GM18868 (cell line): ENCODE data around the gene GFRAL.

ENCODE experiments used
- ATAC-seq: cut with Tn5 transposase; IDR thresholded peaks from one replicate; pipeline ENCODE4 v1.9.1; 2021; ENCODE audit warnings: mild to moderate bottlenecking, moderate library complexity; ENCODE audit not compliant: unreplicated experiment

Gene GFRAL

DNA sequence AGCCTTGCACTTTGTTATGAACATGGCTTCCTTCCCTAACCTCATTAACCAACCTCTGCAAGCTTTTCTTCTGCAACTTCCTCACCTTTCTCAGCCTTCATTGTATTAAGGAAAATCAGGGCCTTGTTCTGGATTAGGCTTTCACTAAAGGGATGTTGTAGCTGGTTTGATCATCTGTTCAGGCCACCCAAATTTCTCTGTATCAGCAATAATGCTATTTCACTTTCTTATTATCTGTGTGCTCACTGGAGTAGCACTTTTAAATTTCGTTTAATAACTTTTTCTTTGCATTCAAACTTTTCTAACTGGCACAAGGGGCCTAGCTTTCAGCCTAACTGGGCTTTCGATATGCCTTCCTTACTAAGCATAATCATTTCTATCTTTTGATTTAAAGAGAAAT is 96.7 kb downstream of the GFRAL start:
- no peak for ATAC-seq

- ATAC-seq, result no peak
Measured at GRCh38 chr6:55433446-55434130, 106.3 kb downstream of the GFRAL start.

DNA sequence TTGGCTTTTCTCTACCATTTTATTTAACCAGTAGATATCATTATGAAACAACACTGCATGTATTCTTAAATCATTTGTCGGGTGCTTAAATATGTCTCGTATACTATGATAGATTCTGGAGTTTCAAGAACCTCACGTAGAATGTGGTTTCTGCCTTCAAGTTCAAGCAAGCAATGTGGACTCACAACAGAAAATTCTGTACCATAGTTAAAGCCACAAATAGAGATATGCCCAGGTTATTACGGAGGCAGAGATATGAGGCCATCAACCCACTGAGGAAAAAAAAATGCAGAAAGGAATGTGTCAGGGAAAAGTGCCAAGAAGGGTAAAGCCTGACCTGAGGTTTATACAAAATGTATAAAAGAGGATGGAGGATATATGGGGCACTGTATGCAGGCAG is 109.9 kb downstream of the GFRAL start:
- ATAC-seq, result no peak

- ATAC-seq, result no peak
Measured at GRCh38 chr6:55438203-55438602, 110.9 kb downstream of the GFRAL start.

GRCh38 chr6:55443238-55444134 is 116.2 kb downstream of the GFRAL start:
- ATAC-seq, result no peak

- no peak for ATAC-seq
Measured at GRCh38 chr6:55445648-55446204, 118.5 kb downstream of the GFRAL start.

DNA sequence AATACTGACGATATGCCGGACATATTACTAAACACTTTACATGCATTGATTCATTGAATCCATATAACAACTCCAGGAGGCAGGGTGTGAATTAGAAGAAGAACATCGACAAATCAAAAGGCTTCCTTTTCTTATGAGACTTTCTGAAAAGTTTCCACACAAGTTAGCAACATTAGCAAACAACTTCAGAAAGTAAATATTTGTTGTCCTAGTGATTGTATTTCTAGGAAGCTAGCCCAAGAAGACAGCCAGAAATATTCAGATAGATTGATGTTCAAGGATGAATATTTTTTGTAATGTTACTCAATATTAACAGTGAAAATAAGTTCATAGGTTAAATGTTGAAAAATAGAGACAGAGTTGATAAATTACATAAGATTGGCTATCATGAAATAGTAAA is 120.6 kb downstream of the GFRAL start:
- ATAC-seq, result no peak

- no peak for ATAC-seq
Measured at GRCh38 chr6:55448451-55448850, 121.2 kb downstream of the GFRAL start.

DNA sequence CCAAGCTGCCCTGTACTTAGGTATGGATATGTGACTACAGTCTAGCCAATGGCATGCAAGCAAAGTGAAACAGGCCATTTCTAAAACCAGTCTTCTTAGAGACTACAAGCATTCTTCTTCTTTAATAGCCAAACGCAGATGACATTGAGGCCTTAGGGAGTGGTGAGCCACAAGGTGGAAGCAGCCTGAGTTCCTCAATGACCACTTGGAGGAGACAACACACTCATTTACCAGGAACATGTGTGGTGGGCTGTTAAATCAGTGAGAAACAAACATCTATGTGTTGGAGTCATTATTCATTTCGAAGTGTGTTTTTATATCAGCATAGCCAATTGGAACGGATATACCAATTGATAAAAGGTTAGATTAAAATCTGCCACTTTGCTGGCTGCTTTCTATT is 122.0 kb downstream of the GFRAL start:
- no peak for ATAC-seq

- no peak for ATAC-seq
Measured at GRCh38 chr6:55450005-55450404, 122.7 kb downstream of the GFRAL start.
